HG03045 (cell line): Measurements from ENCODE around the gene PTPRN.
"Not testable (repeated sequence)": the region's sequence is repeated elsewhere in the genome, so short reads cannot be mapped to it uniquely, and the experiment has no call there.

Experiments
- ATAC-seq: cut with Tn5 transposase; IDR thresholded peaks from one replicate; pipeline ENCODE4 v1.9.1; 2021; ENCODE audit warnings: mild to moderate bottlenecking, moderate library complexity; ENCODE audit not compliant: unreplicated experiment

Gene PTPRN

DNA sequence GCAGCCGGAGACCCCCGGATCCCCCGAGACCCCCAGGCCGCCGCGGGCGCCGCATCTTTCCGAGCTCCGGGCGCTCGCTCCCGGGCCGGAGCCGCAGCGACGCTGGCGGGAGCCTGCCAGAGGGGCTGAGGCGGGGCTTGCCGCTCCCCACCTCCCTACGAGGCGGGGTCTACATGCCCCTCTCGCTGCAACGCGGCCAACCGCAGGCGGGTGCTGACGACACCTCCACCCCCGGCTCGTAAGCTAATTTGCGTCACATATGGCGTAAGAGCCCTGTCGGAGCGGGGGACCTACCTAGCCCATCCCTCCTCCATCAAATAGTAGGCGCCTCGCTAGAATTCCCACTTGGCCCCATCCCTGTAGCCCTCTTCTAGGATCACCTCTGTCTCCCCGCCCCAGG is at the start of gene PTPRN:
Gene PTPRN, minus strand, starts transcription at position 124 of the 400 bp plus-strand sequence. Its CDS starts 69 bp downstream, at position 55.
- ATAC-seq, result no peak

DNA sequence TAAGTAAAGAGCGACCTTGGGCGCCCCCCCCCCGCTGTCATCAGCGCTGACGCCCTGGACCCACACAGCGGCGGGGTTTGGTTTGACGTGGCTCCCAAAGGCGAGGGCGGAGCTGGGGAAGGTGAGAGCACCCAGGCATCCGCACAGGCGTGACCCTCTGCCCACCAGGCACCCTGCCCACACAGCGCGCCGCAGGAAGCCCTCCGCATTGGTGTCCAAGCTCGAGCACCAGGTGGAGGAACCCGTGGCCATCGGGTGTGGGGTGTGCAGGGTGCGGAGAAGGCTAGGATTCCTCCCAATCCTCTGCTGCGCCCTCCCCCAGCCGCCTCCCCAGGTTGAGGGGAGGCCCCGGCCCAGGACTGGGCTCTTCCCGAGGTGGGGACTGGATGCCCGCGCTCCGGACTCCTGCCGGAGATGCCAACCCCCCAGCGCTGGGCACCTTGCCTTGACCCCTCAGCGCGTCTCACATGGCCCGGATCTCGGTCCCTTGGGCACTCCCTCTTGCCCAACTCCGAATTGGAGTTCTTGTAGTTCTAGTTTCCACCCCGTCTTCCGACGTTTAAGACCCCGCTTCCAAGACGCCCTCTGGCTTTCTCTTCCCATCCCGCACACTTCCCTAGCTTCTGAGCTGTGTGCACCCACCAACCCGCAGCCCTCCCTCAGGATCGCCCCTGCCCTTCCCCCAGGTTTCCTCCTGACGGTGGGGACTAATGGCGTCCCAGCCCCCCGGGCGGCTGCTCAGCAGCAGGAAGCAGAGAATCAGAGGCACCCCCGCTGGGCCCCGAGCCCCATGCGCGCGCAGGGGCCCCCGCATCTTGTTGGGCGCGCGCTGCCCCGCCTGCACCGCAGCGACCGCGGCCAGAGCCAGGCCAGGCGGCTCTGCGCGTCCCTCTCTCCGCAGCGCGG is 49.2 kb upstream of the PTPRN start:
- no peak for ATAC-seq

DNA sequence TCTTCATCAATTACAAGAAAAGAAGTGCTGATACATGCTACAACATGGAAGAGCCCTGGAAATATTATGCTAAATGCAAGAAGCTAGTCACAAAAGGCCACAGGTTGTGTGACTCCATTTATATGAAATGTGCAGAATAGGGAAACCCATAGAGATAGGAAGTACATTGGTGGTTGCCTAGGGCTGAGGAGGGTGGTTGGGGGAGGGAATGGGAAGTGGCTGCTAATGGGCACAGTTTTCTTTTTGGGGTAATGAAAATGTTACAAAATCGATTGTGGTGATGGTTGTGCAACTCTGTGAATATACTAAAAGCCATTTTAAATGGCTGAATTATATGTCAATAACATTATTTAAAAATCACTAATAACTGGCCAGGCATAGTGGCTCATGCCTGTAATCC is 47.6 kb upstream of the PTPRN start:
- ATAC-seq, result no peak

DNA sequence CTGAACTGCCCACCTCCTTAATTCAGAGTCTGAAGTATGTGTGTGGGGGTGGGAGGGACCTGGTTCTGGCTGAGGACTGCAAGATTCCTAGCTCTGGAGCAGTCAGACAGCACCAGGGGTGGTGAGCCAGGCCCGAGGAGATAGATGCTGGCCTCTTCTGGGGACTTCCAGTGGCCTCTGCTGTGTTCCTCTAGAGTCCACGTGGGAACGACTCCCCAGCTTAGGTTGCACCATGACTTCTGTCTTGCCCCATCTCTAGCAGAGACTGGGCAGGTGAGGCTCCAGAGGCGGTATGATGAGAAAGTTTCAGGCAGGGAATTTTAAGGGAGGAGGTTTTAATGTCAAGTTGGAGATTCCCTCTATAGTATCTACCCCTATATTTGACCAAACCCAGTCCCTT is 45.4 kb upstream of the PTPRN start:
- ATAC-seq, result no peak

DNA sequence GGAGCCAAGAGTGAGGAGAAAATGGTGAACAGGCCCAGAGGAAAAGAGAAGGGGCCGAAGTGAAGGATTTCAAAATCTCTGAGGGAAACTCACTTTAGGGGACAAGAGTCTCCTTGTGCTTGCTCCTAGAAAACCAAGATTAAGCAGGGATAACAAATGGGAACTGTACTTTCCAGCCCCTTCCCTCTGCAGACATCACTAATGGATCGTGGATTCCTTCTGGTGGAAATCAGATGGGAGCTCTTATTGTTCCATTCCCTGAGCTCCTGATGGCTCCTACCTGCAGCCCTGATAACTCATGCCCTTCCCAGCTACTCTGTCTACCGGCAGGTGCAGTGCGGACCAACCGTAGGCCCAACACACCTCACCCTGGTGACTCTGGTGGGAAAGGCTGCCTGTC is 43.9 kb upstream of the PTPRN start:
- ATAC-seq, result no peak

DNA sequence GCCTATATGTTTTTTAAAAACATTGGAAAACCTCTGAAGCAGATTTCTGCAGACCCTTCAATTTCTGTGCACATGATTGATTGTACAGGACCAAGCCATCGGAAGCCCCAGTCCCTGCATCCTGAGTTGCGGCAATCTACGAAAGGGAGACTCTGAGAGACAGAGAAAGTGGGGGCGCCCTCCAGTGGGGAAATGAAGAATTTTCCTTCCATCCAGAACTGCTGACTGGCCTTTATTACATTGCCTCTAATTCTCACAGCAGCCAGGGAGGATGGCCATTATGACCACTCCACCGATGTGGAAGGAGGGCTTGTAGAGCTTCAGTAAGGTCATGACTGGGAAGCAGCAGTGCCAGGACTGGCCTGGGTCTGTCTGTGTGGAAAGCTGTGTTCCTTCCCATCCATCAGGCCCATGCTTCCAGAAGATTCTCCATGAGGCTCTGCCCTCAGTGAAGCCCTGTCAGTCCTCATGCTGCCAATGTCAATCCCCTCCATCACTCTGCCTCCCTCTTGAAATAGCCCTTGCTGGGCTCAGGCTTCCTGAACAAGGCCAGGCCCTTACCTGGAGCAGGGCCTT is 43.3 kb upstream of the PTPRN start:
- ATAC-seq, result no peak

DNA sequence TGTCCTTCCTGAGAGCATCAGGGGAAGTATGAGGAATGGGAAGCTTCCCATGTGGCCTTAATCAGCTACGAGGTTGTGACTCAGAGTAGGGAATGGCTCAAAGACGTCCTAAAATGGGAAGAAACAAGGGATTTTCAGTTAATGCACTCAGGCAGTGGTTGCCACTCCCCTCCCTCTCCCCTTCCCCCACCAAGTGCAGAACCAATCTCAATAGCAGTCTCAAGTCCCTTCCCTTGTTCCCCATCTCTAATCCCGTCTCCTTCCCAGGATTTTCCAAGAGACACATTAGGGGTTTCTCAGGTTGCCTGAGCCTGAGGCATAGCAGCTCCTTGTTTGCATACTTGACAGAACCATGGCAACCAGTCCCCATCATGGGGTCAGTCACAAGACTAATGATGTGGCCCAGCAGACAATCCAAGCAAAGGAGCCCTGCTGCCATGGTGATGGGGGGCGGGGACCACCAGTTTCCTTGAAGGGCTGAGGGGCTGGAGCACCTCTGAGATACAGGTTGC is 41.6 kb upstream of the PTPRN start:
- ATAC-seq, result no peak

DNA sequence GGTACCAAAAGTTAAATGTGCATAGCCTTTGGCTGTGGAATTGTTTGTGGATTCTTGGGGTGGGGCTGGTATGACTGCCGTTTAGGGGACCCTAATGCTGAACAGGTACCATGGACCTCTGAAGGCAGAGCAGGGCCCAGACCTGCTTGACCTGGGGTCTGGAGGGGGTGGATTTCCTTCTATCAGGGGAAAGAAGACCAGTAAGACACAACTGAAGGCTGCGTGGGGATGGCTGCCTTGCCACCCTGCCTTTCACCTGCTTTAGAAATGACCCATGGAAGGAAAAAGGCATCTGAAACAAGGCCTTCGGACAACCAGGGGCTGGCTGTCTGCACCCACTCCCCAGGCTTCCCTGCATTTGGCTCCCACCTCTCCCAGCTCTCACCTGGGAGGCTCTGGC is 41.0 kb upstream of the PTPRN start:
- no peak for ATAC-seq

DNA sequence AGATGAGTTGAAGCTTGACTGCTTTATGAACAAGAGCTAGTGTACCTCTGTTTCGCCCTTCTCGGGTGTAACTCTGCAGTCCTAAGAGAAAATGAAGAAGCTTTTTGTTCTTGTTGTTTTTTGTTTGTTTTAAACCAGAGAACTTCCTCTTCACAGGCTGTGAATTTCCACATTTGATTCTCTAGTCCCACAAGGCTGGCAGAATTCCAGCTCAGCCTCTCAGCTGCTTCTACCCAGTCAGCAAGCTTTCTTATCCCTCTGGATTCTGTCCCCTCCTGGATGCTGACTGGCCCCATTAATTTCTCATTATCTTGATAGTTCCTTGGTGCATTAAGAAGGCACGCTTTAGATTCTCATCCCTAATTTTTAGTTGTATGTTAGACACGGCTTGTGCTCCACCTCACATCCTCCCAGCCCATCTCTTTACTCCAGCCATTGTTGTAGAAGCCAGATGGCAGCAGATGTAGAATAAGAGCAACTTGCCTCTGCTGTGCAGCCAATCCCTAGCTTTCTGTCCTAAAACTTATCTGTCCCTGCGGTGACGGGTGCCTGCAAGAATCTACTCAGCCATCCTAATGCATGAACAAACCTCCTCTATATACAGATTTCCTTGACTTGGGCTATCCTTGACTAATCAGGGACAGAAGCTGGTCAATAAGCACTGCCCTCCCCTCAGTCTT is 35.7 kb upstream of the PTPRN start:
- no peak for ATAC-seq

DNA sequence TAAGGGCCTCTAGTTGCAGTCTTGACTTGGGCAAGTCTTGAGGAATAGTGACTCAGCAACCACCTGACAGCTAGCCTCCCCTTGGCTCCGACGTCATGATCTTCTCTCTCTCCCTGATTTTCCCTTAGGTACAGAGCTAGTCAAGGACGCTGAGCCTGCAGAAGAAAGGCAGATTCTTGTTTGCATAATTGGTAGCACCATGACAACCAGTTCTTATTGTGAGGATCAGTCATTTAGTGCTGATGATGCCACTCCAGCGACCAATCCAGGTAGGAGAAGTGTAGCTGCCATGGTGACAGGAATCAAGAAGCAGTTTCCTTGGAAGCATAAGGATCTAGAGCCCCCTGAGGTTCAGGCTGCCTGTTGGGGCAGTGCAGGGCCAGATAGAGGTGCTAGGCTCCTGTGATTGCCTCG is 26.2 kb upstream of the PTPRN start:
- ATAC-seq, result no peak

DNA sequence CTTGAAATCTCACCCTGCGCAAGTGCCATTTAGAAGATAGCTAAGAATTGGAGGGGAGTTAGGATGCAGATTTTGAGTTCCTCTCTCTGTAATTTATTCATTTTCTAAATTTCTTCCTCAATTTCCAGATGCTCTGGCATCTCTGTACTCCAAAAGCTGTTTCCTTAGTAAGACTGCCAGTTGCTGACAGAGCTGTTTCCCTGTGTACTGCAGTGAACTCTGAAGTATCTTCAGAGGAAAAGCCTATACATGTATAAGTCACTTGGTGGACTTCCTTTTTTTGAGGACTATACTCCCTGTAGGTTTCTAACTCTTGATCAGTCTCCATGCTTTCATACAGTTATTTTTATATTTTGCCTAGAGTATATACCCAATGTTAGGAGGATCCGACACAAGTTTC is 24.9 kb upstream of the PTPRN start:
- ATAC-seq, result no peak

DNA sequence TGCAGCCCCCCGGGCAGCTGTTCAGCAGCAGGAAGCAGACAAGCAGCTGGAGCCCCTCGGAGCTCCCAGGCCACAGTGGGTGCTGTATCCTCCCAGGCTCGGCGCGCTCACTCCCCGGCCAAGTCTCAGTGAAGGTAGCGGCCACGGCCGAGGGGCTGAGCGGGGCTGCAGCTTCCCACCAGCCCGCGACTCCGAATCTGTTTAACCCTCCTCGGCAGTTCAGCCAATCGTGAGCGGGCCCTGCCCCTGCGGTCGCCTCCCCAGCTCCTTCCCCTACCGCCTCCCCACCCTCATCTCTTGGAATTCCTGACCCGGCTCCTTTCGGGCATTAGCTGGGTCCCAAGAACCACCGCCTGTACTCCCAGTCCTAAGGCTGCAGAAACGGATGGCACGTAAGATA is 23.3 kb upstream of the PTPRN start, which contains the start of gene RESP18:
Gene RESP18, minus strand, starts transcription at position 203 of the 400 bp plus-strand sequence.
- no peak for ATAC-seq

DNA sequence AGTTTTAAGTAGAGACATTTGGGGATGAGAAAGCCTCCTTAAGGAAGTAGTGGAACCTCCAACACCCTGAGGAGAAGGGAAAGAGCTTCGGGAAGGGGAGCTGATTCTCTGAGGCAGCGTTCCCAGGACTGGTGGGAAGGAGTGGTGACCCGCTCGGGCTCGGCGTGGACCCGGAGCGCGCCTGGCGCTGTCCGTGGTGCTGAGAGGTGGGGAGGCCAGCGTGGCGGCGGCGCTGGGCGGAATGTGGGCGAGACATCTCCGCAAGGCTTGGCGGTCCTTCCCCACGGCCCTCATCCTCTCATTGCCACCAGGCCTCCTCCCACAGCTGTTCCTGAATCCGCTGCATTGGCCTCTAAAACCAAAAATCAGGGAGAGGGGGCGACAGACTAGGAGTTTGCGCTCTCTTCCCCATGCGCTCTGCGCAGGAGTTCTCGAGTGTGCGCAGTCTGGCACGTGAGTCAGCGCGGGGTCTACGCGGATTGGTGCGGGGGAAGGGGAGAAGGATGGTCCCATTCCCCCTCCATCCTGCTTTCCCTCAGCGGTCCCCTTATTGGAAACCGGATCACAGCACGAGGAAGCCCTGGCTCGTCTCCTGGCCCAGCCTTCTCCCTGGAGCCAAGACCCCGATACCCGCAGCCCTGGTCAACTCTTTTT is 22.5 kb upstream of the PTPRN start:
- ATAC-seq, result no peak

DNA sequence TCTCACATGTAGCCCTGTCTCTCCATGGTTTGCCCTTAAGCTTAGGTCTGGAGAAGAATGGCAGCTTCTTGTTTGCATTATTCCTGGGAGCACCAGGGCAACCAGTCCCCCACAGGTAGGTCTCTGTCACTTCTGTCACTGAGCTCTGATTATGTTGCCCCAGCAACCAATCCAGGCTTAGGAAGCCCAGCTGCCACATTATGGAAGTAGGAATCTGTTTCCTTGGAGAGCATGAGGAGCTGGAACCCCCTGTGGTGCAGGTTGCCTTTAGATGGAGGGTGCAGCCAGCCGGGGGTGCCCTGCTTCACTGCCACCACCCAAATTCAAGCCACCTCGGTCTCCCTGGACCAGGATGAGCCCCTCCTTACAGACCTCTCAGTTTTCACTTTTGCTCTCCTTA is 18.5 kb upstream of the PTPRN start:
- ATAC-seq, result no peak

DNA sequence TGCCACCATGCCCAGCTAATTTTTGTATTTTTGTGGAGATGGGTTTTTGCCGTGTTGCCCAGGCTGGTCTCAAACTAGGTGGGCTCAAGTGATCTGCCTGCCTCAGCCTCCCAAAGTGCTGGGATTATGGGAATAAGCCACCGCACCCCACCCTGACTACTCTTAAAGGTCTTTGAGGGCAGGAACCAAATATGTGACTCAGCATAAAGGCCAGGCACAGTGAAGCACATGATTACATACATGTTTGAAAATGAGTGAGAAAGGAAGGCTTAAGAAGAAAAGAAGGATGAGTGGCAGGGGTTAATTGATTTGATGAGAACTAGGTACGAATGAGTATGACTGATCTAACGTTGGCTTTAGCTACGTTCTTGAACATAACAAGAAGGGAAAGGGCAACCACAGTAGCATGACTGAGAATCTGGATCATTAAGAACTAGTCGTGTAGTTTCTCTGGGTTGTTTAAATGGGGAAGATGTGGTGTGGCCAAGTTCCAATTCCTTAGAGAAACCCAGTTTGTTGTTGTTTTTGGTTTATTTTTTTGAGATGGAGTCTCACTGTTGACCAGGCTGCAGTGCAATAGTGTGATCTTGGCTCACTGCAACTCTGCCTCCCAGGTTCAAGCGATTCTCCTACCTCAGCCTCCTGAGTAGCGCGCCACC is 16.6 kb upstream of the PTPRN start:
- no peak for ATAC-seq

DNA sequence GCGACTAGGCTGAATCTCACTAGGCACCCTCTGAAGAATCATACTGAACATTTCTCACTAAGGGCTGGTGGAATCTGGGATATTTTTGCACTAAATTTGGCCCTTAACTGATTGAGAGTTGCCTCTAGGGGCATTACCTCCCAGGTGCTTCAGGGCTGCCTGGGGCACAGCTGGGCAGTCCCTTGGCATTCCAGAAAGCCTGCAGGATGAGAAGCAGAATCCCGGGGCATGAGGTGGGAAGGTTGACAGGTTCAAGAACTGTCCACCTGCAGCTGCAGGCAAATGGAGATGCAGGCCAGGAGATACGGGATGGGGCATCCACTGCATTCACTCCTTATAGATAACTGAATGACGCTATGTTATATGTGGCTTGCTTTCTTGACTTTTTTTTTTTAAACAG is 15.9 kb upstream of the PTPRN start:
- no peak for ATAC-seq

DNA sequence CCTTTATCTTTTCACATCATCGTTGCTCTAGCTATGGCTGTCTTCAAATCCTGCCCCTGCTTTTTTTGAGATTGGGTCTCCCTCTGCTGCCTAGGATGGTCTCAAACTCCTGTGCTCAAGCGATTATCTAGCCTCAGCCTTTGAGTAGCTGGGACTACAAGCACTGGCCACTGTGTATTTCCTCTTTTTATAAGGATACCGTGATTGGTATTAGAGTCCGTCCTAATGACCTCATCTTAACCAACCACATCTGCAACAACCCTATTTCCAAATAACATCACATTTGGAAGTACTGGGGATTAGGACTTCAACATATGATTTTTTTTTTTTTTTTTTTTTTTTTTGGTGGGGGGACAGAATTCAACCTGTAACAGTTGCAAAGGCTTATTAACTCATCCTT is 14.2 kb upstream of the PTPRN start:
- ATAC-seq, result no peak

DNA sequence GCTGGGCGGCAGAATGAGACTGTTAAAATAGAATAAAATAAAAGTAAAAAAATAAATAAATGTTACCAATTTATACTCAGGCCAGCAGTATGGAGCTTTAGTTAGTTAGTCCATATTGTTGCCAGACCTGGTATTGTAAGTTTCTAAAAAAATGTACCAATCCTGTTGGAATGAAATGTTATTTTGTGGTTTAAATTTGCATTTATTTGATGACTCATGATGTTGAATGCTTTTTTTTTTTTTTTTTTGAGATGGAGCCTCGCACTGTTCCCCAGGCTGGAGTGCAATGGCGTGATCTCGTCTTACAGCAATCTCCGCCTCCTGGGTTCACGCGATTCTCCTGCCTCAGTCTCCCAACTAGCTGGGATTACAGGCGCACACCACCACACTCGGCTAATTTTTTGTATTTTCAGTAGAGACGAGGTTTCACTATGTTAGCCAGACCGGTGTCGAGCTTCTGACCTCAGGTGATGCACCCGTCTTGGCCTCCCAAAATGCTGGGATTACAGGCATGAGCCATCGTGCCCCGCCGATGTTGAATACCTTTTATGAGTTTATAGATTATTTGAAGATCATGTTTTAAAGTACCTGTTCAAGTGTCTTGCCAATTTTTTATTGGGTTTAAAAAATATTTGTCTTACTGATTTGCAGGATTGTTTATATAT is 5.7 kb upstream of the PTPRN start:
- no peak for ATAC-seq

DNA sequence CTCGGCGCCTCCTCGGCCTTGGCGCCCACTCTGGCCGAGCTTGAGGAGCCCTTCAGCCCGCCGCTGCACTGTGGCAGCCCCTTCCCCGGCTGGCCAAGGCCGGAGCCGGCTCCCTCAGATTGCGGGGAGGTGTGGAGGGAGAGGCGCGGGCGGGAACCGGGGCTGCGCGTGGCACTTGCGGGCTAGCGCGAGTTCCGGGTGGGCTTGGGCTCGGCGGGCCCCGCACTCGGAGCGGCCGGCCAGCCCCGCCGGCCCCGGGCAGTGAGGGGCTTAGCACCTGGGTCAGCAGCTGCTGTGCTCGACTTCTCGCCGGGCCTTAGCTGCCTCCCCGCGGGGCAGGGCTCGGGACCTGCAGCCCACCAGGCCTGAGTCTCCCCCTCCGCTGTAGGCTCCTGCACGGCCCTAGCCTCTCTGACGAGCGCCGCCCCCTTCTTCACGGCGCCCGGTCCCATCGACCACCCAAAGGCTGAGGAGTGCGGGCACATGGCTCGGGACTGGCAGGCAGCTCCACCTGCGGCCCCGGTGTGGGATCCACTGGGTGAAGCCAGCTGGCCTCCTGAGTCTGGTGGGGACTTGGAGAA is 3.6 kb upstream of the PTPRN start:
- not testable (repeated sequence) for ATAC-seq
